ENCODE results near the gene PEX5L.

PEX5L gene

DNA sequence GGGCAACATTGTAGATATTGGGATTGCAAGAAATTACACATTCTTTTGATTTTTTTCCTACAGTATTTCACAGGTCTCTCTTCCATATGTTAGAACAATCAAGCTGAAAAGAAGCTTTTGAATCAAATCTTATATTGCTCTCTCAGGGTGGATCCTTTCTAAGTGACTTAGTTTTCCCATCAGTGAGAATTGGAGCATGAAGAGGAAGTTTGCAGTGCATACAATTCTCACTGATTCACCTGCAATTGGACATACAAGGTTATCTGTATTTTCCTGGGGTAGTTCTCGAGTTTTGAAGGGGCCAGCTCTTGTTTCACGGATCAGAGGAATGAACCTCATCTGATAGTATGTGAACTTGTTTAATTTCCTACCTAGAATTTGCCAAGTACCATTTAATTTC lies 150.8 kb downstream of the PEX5L start:
- no peak for DNase-seq

- DNase-seq = no peak
These were observed 152.6 kb downstream of the PEX5L start for GRCh38 chr3:179884136-179884535.

DNA sequence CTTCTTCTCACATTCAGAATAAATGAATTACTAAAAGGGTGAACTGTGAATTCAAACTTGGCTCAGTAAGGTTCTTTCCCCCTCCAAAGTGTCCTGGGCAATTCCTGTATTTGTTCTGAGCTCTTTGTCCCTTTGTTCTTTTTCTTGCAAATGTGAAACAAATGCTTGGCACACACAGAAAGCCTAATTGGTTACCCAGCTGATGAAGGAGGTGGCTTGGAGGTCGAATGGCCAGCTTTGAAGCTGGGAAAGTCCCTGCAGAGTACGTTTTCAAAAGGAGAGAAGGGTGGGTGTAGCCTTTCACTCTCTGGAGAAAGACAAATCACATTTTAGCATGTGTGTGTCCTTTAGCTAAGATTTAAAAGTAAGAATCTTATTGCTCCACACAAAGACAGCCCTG lies 154.4 kb downstream of the PEX5L start:
- DNase-seq = no peak

GRCh38 chr3:179881791-179882190 lies 154.9 kb downstream of the PEX5L start:
- DNase-seq = no peak

DNA sequence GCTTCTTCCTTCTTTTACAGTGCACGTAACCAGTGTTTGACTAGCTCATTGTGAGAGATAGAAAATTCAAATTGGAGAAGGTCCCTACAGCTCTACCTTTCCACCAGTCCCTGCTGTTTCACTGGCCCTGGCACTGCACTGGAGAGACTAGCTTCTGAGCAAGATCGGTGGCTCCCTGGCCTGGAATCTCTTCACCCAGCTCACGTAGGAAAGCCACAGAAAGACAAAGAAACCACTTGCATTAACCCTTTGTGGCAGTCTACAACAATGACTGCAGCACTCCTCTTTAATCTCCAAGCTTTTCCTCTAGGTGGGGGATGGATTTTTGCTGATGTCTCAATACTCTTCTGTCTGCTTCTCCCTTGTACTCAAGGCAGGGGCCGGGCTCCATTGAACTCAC lies 155.9 kb downstream of the PEX5L start:
- DNase-seq = no peak

DNA sequence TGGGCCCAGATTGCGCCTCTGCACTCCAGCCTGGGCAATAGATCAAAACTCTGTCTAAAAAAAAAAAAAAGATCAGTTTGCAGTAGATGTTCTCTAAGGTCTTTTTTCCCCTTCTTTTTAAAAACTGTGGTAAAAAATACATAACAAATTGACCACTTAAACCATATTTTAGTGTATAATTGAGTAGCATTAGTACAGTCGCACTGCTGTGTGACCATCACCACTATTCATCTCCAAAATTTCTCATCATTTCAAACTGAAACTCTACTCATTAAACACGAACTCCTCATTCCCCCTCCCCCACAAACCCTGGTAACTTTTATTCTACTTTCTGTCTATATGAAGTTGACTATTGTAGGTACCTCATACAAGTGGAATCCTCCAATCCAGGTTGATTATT lies 160.3 kb downstream of the PEX5L start:
- DNase-seq = no peak

DNA sequence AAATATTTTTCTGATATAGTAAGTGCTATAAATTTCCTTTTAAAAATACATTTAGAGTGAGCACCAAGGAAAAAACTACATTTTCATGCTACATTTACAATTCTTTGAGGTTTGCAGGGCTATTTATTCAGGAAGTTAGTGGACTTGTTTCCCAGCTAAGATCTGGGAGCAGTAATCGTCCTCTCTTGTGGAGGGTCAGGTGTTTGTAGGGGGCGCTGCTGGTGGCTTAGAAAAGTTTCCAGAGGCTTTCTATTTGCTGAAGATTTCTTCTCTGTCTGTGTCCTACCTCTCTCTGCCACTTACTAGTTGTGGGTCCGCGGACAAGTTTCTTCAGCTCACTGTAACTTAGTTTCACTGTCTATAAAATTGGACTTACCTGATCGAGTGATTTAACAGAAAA lies 163.9 kb downstream of the PEX5L start:
- DNase-seq = no peak

- DNase-seq = no peak
These were observed 165.0 kb downstream of the PEX5L start for GRCh38 chr3:179871782-179872181.

DNA sequence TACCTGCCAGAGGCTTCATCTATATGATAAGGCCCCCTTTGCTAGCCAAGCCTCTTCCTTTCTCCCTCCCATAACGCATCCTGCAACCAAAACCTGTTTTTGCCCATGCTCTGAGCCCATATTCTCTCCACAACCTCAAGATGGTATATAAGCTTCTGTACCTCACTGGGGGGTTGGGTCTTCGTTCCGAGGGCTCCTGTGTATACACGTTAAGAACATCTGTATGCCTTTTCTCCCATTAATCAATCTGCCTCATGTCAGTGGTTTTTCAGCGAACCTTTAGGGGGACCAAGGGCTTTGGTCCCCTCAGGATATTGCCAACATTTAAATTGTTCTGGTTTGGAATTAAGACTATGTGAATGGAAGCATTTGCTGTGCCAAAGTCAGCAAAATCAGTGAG lies 168.0 kb downstream of the PEX5L start:
- DNase-seq = no peak

GRCh38 chr3:179867961-179868360 lies 168.8 kb downstream of the PEX5L start:
- no peak for DNase-seq

- DNase-seq = no peak
These were observed 170.8 kb downstream of the PEX5L start for GRCh38 chr3:179865861-179866505.

- no peak for DNase-seq
These were observed 174.8 kb downstream of the PEX5L start for GRCh38 chr3:179861953-179862352.

DNA sequence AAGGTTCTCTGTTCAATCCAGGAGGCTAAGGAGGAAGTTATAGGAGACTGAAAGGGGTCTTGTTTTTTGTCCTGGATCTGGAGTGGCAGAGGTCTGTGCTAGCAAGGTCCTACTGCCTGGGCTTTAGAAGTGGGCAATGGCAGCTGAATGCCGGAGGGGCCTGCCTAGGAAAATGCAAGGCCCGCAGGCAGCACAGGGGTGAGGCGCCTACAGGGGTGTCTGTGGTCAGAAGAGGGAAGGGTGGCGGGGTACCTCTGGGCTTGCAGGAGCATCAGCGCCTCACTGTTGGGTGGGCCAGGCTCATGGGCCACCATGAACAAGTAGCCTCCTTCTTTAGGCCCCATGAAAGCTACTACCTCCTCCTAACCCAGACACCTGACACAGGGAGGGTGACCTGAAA lies 175.4 kb downstream of the PEX5L start:
- no peak for DNase-seq

GRCh38 chr3:179860275-179861107 lies 176.2 kb downstream of the PEX5L start:
- DNase-seq = no peak

- no peak for DNase-seq
These were observed 183.6 kb downstream of the PEX5L start for GRCh38 chr3:179853176-179853575.

DNA sequence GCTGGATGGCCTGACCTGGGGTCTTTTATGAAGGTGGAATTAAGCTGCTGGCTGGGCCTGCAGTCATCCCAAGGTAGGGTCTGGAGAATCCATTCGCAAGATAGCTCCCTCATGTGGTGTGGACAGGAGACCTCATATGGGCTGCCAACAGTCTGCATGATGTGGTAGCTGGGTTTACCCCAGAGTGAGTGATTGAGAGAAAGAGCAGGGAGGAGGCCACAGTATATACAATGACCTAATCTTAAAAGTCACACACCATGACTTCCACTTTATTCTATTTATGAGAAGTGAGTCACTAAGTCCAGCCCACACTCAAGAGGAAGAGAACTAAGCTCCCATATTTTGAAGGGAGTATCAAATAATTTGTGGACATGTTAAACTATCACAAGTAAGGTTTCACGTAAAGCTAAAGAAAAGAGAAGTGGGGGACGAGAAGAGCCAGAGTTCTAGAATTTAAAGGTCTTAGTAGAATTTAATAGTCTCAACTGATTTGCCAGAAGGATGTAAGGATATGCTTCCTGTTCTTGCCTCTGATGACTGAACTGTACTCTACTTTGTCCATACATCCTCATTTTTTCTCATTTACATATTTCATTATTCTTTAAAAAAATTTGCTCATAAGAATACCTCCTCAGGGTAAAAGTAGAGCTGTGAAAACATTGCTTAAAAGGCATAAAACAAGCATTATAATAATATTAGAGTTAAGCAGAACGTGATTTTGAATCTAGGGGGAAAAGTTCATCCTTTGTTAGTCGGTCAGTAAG lies 184.4 kb downstream of the PEX5L start:
- no peak for DNase-seq

DNA sequence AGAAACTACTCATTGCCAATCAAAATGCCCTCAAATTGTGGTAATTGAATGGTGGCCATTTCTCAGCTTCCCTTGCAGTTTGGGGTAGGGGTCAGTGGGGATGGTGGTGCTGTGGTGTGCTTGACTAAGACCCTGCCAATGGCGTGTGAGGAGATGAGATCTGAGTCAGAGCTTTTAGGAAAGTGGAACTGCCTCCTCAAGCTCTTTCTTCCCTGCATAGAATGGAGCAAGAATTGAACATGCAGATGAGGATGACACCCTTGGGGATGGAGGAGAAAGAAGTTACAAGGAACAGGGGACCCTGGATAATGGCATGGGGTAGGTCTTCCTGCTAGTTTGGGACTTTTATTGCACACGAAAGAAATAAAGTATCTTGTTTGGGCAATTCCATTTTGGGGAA lies 188.0 kb downstream of the PEX5L start:
- DNase-seq = no peak

DNA sequence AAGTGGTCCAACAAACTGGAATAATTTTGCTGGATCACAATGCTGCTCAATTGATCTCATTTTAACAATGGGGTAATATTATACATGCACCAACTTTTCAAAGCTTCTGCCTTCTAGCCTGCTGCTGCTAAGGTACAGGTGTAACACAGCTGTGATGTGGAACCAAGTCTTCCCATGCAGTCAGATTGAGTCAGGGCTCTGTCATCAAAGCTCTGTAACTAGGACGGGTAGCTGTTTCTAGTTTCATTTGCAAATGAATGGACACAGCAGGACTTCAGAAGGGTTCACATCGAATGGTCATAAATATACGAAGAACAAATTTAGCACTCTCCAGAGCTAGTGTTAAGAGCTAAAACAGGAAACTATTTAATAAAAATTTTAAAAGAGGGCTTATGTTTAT lies 194.7 kb downstream of the PEX5L start:
- DNase-seq = no peak

GRCh38 chr3:179840985-179841384 lies 195.8 kb downstream of the PEX5L start:
- DNase-seq = no peak

- no peak for DNase-seq
These were observed 199.4 kb downstream of the PEX5L start for GRCh38 chr3:179837374-179837773.

- DNase-seq = no peak
These were observed 203.4 kb downstream of the PEX5L start for GRCh38 chr3:179833294-179833693.

DNA sequence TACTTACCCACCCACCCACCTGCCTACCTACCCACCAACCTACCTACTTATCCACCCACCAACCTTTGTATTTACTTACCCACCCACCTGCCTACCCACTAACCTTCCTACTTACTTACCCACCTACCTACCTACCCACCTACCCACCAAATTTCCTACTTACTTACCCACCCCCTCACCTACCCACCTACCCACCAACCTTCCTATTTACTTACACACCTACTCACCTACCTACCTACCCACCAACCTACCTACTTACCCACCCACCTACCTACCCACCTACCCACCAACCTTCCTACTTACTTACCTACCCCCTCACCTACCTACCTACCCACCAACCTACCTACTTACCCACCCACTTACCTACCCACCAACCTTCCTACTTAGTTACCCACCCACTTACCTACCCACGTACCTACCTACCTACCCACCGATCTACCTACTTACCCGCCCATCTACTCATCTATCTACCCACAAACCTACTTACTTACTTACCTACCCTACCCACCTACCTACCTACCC lies 204.3 kb downstream of the PEX5L start:
- no peak for DNase-seq

GRCh38 chr3:179829401-179829800 lies 207.3 kb downstream of the PEX5L start:
- DNase-seq = no peak

GRCh38 chr3:179828738-179829137 lies 208.0 kb downstream of the PEX5L start:
- no peak for DNase-seq

Data from DMS79 treated with DMSO at 0.1 percent for 48 hours (cell line).